GM12801 (cell line): ENCODE data around the gene LEMD3.

ENCODE experiments used
- CTCF ChIP-seq: IDR thresholded peaks from one replicate; pipeline ENCODE4 v1.5.1; 2011; ENCODE audit warnings: control low read depth; ENCODE audit not compliant: insufficient read length; ENCODE audit errors: extremely low read depth

LEMD3 gene

GRCh38 chr12:65296508-65297265 lies 127.3 kb downstream of the LEMD3 start:
- no peak for TF ChIP-seq CTCF
